Esophagus muscularis mucosa (tissue), 3 donors: ENCODE data around the gene CALD1.

ENCODE experiments used
- POLR2A ChIP-seq: fragments of 450-650 bp; IDR thresholded peaks from one replicate; pipeline ENCODE4 v1.6.1; 2017; ENCODE audit warnings: antibody characterized with exemption, moderate library complexity, mild to moderate bottlenecking, low read depth
- TF ChIP-seq, protein P1 (sequence below), 3 experiments: fragments of 200-600 bp in 2 of 3; fragments of 450-650 bp in 1 of 3; sonication (generic) in 2 of 3; IDR thresholded peaks; one replicate each; pipeline ENCODE4 v1.5.1; 2017 to 2019; ENCODE audit warnings: antibody characterized with exemption in 3 of 3, mild to moderate bottlenecking in 2 of 3, moderate library complexity in 1 of 3

DNA sequence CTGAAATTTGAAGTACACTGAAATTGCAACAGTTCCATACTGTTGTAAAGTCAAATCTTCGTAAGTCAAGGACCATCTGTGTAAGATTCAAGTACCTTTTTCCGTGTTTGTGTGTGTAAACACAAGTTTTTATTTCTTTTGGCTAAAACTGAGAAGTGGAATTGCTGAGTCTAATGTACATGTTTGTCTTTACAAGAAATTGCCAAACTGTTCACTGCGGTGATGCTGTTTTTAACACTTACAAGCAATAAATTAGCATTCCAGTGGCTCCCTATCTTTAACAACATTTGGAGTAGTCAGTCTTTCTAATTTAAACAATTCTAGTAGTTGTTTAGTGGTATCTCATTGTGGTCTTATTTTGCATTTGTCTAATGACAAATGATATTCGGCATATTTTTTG is 23.3 kb downstream of the CALD1 start:
- no peak for TF ChIP-seq POLR2A
- TF ChIP-seq, protein P1, sequence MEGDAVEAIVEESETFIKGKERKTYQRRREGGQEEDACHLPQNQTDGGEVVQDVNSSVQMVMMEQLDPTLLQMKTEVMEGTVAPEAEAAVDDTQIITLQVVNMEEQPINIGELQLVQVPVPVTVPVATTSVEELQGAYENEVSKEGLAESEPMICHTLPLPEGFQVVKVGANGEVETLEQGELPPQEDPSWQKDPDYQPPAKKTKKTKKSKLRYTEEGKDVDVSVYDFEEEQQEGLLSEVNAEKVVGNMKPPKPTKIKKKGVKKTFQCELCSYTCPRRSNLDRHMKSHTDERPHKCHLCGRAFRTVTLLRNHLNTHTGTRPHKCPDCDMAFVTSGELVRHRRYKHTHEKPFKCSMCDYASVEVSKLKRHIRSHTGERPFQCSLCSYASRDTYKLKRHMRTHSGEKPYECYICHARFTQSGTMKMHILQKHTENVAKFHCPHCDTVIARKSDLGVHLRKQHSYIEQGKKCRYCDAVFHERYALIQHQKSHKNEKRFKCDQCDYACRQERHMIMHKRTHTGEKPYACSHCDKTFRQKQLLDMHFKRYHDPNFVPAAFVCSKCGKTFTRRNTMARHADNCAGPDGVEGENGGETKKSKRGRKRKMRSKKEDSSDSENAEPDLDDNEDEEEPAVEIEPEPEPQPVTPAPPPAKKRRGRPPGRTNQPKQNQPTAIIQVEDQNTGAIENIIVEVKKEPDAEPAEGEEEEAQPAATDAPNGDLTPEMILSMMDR (IDR thresholded peaks at IDR 0.05) = no peak
